K562 (cell line): ENCODE data around the gene PSORS1C2.
"Not testable (repeated sequence)": the region's sequence is repeated elsewhere in the genome, so short reads cannot be mapped to it uniquely, and the experiment has no call there.

ENCODE experiments used
- CHD1 ChIP-seq: fragments of 200-600 bp; sonication (generic); IDR thresholded peaks from one replicate; pipeline ENCODE4 v1.6.1; 2012; ENCODE audit warnings: mild to moderate bottlenecking, moderate library complexity, low read length, inconsistent platforms
- ESRRA ChIP-seq: fragments of 450-650 bp; IDR thresholded peaks from 2 replicates; pipeline ENCODE4 v1.6.1; 2014; ENCODE audit warnings: low read depth, mild to moderate bottlenecking, moderate library complexity, borderline replicate concordance
- FOXJ3 ChIP-seq: sonication (generic); formaldehyde crosslinking; IDR thresholded peaks from 2 replicates; pipeline ENCODE4 v1.4.0; 2020; ENCODE audit warnings: mild to moderate bottlenecking, missing genetic modification reagents
- FOXK1 ChIP-seq: sonication (generic); formaldehyde crosslinking; IDR thresholded peaks from 2 replicates; pipeline ENCODE4 v1.8.0; 2022; ENCODE audit warnings: missing genetic modification reagents, mild to moderate bottlenecking, borderline replicate concordance
- POLR2A ChIP-seq: fragments of 450-650 bp; conservative IDR thresholded peaks from 2 replicates; pipeline ENCODE4 v1.6.1; 2016
- SPI1 ChIP-seq: IDR thresholded peaks from 2 replicates; pipeline ENCODE4 v1.6.1; 2011; ENCODE audit warnings: low read depth, low read length, control low read depth, borderline replicate concordance
- ZBTB17 ChIP-seq: fragments of 450-650 bp; formaldehyde crosslinking; IDR thresholded peaks from 2 replicates; pipeline ENCODE4 v1.4.0; 2020; ENCODE audit warnings: mild to moderate bottlenecking
- ZFP36 ChIP-seq: fragments of 150-350 bp; IDR thresholded peaks from 2 replicates; pipeline ENCODE4 v1.6.1; 2018; ENCODE audit warnings: low read length, low read depth; ENCODE audit not compliant: partially characterized antibody
- ZNF121 ChIP-seq: sonication (generic); formaldehyde crosslinking; conservative IDR thresholded peaks from 2 replicates; pipeline ENCODE4 v1.8.0; 2022; ENCODE audit warnings: missing genetic modification reagents
- ZNF143 ChIP-seq: sonication (generic); formaldehyde crosslinking; IDR thresholded peaks from 2 replicates; pipeline ENCODE4 v1.9.0; 2022; ENCODE audit warnings: mild to moderate bottlenecking, missing genetic modification reagents
- TF ChIP-seq, protein P1 (sequence below), 3 experiments: IDR thresholded peaks in 2 of 3; conservative IDR thresholded peaks in 1 of 3; 2 replicates each; pipeline ENCODE4 v1.5.1; 2011 to 2012; ENCODE audit warnings: low read length in 3 of 3, mild to moderate bottlenecking in 3 of 3, control low read depth in 2 of 3, improper control_type of control experiment in 1 of 3, inconsistent platforms in 1 of 3, low read depth in 1 of 3, mixed read lengths in 1 of 3, moderate library complexity in 1 of 3; ENCODE audit not compliant: insufficient read depth in 2 of 3
- TF ChIP-seq, protein P2 (sequence below): sonication (generic); formaldehyde crosslinking; IDR thresholded peaks from 2 replicates; pipeline ENCODE4 v1.8.0; 2022; ENCODE audit warnings: mild to moderate bottlenecking, missing genetic modification reagents, borderline replicate concordance
- TF ChIP-seq, protein P3 (sequence below): fragments of 450-650 bp; formaldehyde crosslinking; IDR thresholded peaks from 2 replicates; pipeline ENCODE4 v1.4.0; 2020; ENCODE audit warnings: mild to moderate bottlenecking
- TF ChIP-seq, protein P4 (sequence below): sonication (generic); formaldehyde crosslinking; IDR thresholded peaks from 2 replicates; pipeline ENCODE4 v1.8.1; 2022; ENCODE audit warnings: missing genetic modification reagents

DNA sequence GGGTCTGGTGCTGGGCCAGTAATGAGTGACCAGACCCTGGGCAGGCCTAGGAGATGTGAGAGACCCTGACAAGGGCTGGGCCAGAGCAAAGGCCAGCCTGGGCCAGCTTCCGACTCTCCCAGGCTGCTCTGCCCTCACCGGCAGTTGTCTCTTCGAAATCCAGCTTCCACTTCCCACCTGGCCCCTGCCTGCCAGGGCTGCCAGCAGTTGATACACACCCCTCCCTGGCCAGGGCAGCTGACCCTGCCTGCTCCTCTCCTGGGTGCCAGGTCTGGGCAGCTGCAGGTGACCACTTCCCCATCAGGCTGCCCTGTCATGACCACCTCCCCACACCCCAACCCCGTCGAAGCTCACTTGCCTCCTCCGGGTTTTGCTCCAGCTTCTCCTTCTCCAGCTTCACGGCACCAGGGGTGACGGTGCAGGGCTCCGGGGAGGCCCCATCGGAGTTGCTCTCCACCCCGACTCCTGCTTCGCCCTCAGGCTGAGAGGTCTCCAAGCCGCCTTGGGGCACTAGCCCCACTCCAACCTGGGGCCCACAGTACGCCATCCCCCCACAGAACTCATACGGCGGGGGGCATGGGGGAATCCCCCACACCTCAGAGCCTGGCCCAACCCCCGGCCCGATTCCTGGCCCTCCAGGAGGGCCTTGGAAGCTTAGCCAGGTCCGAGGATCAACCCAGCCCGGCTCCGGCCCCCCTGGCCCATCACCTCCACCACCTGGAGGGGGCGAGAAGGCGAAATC lies 31.2 kb upstream of the PSORS1C2 start:
- TF ChIP-seq ZBTB17 (CRISPR knock-in tag); POLR2A; ZFP36; SPI1; ZNF121 (CRISPR knock-in tag); CHD1; FOXJ3; ZNF143 (CRISPR knock-in tag); FOXK1 (CRISPR knock-in tag); ESRRA: not testable (repeated sequence)
- TF ChIP-seq, protein P1, sequence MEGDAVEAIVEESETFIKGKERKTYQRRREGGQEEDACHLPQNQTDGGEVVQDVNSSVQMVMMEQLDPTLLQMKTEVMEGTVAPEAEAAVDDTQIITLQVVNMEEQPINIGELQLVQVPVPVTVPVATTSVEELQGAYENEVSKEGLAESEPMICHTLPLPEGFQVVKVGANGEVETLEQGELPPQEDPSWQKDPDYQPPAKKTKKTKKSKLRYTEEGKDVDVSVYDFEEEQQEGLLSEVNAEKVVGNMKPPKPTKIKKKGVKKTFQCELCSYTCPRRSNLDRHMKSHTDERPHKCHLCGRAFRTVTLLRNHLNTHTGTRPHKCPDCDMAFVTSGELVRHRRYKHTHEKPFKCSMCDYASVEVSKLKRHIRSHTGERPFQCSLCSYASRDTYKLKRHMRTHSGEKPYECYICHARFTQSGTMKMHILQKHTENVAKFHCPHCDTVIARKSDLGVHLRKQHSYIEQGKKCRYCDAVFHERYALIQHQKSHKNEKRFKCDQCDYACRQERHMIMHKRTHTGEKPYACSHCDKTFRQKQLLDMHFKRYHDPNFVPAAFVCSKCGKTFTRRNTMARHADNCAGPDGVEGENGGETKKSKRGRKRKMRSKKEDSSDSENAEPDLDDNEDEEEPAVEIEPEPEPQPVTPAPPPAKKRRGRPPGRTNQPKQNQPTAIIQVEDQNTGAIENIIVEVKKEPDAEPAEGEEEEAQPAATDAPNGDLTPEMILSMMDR (IDR thresholded peaks at IDR 0.05 in 2 of 3, conservative IDR thresholded peaks at IDR 0.05 in 1 of 3; ENCODE audit: insufficient read depth in 2 of 3, low read depth in 1 of 3, low read length in 3 of 3), result not testable (repeated sequence)
- TF ChIP-seq, protein P2, sequence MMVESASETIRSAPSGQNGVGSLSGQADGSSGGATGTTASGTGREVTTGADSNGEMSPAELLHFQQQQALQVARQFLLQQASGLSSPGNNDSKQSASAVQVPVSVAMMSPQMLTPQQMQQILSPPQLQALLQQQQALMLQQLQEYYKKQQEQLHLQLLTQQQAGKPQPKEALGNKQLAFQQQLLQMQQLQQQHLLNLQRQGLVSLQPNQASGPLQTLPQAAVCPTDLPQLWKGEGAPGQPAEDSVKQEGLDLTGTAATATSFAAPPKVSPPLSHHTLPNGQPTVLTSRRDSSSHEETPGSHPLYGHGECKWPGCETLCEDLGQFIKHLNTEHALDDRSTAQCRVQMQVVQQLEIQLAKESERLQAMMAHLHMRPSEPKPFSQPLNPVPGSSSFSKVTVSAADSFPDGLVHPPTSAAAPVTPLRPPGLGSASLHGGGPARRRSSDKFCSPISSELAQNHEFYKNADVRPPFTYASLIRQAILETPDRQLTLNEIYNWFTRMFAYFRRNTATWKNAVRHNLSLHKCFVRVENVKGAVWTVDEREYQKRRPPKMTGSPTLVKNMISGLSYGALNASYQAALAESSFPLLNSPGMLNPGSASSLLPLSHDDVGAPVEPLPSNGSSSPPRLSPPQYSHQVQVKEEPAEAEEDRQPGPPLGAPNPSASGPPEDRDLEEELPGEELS (CRISPR knock-in tag), result not testable (repeated sequence)
- TF ChIP-seq, protein P3, sequence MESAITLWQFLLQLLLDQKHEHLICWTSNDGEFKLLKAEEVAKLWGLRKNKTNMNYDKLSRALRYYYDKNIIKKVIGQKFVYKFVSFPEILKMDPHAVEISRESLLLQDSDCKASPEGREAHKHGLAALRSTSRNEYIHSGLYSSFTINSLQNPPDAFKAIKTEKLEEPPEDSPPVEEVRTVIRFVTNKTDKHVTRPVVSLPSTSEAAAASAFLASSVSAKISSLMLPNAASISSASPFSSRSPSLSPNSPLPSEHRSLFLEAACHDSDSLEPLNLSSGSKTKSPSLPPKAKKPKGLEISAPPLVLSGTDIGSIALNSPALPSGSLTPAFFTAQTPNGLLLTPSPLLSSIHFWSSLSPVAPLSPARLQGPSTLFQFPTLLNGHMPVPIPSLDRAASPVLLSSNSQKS, result not testable (repeated sequence)
- TF ChIP-seq, protein P4, sequence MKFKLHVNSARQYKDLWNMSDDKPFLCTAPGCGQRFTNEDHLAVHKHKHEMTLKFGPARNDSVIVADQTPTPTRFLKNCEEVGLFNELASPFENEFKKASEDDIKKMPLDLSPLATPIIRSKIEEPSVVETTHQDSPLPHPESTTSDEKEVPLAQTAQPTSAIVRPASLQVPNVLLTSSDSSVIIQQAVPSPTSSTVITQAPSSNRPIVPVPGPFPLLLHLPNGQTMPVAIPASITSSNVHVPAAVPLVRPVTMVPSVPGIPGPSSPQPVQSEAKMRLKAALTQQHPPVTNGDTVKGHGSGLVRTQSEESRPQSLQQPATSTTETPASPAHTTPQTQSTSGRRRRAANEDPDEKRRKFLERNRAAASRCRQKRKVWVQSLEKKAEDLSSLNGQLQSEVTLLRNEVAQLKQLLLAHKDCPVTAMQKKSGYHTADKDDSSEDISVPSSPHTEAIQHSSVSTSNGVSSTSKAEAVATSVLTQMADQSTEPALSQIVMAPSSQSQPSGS (CRISPR knock-in tag), result not testable (repeated sequence)
